ENCODE results near the gene CPT2.

Gene CPT2

DNA sequence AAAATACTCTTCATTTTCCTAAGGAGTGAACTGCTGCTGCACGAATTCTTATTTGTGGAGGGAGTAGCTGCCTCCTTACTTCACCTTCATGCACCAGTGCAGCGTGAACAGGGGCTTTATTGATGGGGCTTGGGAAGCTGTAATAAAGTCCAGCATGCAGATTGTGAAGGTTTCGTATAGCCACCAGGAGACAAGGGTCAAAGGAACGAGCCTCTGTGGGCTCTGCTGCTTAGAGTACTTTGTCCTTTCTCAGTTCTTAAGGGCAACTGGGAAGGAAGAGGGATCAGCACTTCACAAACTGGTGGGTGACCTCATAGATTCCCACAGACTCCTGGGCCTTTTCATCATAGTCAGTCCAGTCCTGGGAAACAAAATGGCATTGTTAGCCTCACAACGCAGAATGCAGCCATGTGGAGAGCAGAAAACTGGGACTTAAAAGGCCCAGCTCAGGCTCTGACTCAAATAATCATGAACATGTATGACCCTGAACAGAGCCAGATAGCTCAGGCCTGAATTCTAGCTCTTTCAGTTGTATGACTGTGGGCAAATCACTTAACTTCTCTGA is 17.8 kb downstream of the CPT2 start:
- TF ChIP-seq RAD21 (IDR thresholded peaks at IDR 0.05; ENCODE audit: low read depth) (no peak), ZBTB7A (IDR thresholded peaks at IDR 0.05; ENCODE audit: low read depth) (no peak), TCF12 (IDR thresholded peaks at IDR 0.05; ENCODE audit: low read depth) (no peak), YY1 (IDR thresholded peaks at IDR 0.05; ENCODE audit: low read depth) (no peak), NFIC (IDR thresholded peaks at IDR 0.05) (no peak), CREB1 (IDR thresholded peaks at IDR 0.05; ENCODE audit: low read depth) (no peak), CEBPB (IDR thresholded peaks at IDR 0.05) (no peak), FOXM1 (IDR thresholded peaks at IDR 0.05; ENCODE audit: borderline replicate concordance, low read depth) (no peak)
- TF ChIP-seq, protein P1, sequence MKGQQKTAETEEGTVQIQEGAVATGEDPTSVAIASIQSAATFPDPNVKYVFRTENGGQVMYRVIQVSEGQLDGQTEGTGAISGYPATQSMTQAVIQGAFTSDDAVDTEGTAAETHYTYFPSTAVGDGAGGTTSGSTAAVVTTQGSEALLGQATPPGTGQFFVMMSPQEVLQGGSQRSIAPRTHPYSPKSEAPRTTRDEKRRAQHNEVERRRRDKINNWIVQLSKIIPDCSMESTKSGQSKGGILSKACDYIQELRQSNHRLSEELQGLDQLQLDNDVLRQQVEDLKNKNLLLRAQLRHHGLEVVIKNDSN (IDR thresholded peaks at IDR 0.05), result no peak

DNA sequence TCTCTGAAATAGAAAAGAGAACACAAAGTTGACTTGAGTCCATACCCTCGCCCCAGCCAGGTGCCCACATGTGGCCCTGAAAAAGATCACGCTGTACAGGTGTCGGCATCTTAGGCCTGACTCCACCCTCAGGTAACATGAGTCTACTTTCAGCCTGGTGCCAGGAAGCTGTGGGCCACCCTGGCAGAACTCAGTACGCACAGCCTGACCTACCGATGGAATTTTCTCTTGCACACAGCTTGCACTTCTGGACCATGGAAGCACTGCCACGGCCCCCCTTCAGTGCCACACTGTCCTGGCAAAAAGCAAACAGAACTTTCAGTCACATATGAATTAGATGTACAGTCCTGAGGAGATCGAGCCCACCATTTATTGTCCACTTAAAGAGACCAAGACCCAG is 21.6 kb downstream of the CPT2 start:
- TF ChIP-seq FOXM1 (IDR thresholded peaks at IDR 0.05; ENCODE audit: borderline replicate concordance, low read depth), result no peak
- no peak for TF ChIP-seq TCF12 (IDR thresholded peaks at IDR 0.05; ENCODE audit: low read depth)
- TF ChIP-seq, protein P2, sequence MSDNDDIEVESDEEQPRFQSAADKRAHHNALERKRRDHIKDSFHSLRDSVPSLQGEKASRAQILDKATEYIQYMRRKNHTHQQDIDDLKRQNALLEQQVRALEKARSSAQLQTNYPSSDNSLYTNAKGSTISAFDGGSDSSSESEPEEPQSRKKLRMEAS (IDR thresholded peaks at IDR 0.05), result no peak
- TF ChIP-seq, protein P1 (IDR thresholded peaks at IDR 0.05), result no peak
- no peak for TF ChIP-seq ZBTB7A (IDR thresholded peaks at IDR 0.05; ENCODE audit: low read depth)
- no peak for TF ChIP-seq CREB1 (IDR thresholded peaks at IDR 0.05; ENCODE audit: low read depth)
- TF ChIP-seq CEBPB (IDR thresholded peaks at IDR 0.05), result no peak
- no peak for TF ChIP-seq EP300 (IDR thresholded peaks at IDR 0.05; ENCODE audit: borderline replicate concordance)

DNA sequence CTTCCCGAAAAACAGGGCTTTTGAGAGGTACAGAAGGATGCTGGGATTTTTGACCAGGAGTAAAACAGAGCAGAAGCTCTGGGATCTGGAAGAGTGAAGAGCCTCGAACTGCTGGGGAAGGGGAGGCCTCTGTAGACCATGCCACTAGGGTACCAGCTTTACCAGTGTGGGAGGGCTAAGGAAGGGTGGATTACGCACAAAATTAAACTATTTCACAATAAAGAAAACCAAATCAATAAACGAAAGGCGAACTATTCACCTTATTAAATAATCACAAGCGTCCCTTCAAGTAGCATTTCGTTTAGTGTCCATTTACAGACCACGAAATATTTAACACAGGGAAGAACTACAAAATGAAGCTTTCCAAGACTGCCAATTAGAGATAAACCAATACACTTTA is 23.1 kb downstream of the CPT2 start:
- TF ChIP-seq FOXM1 (IDR thresholded peaks at IDR 0.05; ENCODE audit: borderline replicate concordance, low read depth) (no peak; the same call in 1 of the 2 replicates), CREB1 (IDR thresholded peaks at IDR 0.05; ENCODE audit: low read depth) (no peak), TEAD4 (IDR thresholded peaks at IDR 0.05) (no peak), REST (IDR thresholded peaks at IDR 0.05; ENCODE audit: low read depth) (no peak), RAD21 (IDR thresholded peaks at IDR 0.05; ENCODE audit: low read depth) (no peak), TCF12 (IDR thresholded peaks at IDR 0.05; ENCODE audit: low read depth) (no peak), CEBPB (IDR thresholded peaks at IDR 0.05) (no peak), TAF1 (IDR thresholded peaks at IDR 0.05; ENCODE audit: low read depth) (no peak), EGR1 (IDR thresholded peaks at IDR 0.05) (no peak), NFIC (IDR thresholded peaks at IDR 0.05) (no peak), YY1 (IDR thresholded peaks at IDR 0.05; ENCODE audit: low read depth) (no peak), ZBTB7A (IDR thresholded peaks at IDR 0.05; ENCODE audit: low read depth) (no peak), EP300 (IDR thresholded peaks at IDR 0.05; ENCODE audit: borderline replicate concordance) (no peak)
- TF ChIP-seq, protein P1 (IDR thresholded peaks at IDR 0.05), result no peak
- TF ChIP-seq, protein P2 (IDR thresholded peaks at IDR 0.05), result no peak

DNA sequence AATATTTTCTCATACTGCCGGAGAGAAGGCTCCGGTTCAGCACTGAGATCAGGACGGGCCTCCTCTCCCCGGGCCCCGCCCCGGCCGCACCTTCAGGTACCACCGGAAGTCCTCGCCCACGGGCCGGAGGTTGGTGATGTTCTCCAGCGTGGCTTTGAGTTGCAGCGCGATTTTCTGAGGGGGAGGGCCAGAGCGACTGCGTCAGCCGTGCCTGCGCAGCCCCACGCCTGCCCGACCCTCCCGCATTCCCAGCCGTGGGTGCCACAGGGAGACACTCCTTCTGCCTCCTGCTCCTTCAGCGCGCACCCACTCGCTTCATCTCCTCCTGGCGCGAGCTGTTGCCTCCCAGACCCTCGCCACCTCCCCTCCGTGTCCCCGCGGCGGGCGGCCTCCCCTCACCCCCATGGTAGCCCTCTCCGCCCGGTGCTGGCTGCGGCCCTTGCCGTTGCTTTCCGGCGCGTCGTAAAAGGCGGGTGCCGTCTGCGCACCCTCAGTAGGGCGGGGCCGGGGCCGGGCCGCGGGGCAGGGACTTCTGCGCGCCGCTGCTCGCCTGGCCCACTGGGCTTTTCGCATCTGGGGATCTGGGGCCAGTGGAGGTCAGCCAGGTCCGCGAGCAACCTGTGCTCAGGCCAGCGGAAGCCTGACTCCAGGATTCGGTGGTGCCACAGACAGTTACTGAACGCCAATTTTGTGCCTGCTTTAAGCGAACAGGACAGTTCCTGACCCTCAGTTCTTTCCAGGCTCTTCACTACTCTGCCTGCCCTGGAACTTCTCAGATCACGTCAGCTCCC is 23.7 kb downstream of the CPT2 start, which contains the start of gene CZIB:
Gene CZIB, minus strand, starts transcription at position 464 of the 791 bp plus-strand sequence. Its CDS starts 59 bp downstream, at position 405.
- TF ChIP-seq REST (IDR thresholded peaks at IDR 0.05; ENCODE audit: low read depth) (no peak; the same call in 1 of the 2 replicates), YY1 (IDR thresholded peaks at IDR 0.05; ENCODE audit: low read depth) (peak; percentile 67; the same call in 1 of the 2 replicates), CREB1 (IDR thresholded peaks at IDR 0.05; ENCODE audit: low read depth) (0 out of 2 replicates have a peak, but pooled peaks have one; percentile 36), TAF1 (IDR thresholded peaks at IDR 0.05; ENCODE audit: low read depth) (peak; percentile 90), RAD21 (IDR thresholded peaks at IDR 0.05; ENCODE audit: low read depth) (no peak), FOXM1 (IDR thresholded peaks at IDR 0.05; ENCODE audit: borderline replicate concordance, low read depth) (peak; percentile 39; the same call in 1 of the 2 replicates), EP300 (IDR thresholded peaks at IDR 0.05; ENCODE audit: borderline replicate concordance) (no peak; the same call in 1 of the 2 replicates), EGR1 (IDR thresholded peaks at IDR 0.05) (peak; percentile 84), TCF12 (IDR thresholded peaks at IDR 0.05; ENCODE audit: low read depth) (peak; percentile 66; the same call in 1 of the 2 replicates), TEAD4 (IDR thresholded peaks at IDR 0.05) (peak; percentile 70), NFIC (IDR thresholded peaks at IDR 0.05) (peak; percentile 33; the same call in 1 of the 2 replicates), CEBPB (IDR thresholded peaks at IDR 0.05) (no peak), ZBTB7A (IDR thresholded peaks at IDR 0.05; ENCODE audit: low read depth) (peak; percentile 50; the same call in 1 of the 2 replicates)
- TF ChIP-seq, protein P2 (IDR thresholded peaks at IDR 0.05), result peak; percentile 91
- TF ChIP-seq, protein P1 (IDR thresholded peaks at IDR 0.05), result peak; percentile 41
